ENCODE data around the gene XXYLT1. TPM values are rescaled to one million over a fixed set of nuclear protein-coding genes. Genes with fewer than 3 reads are reported as not detected.

The XXYLT1 gene
- total and polyA plus RNA-seq, 9 of the 15 experiments (the other 6 are each of a cell fraction or from before 2014, with no cell fraction given) = 1.9 to 18.9 (median 15.0) TPM

- TF ChIP-seq ZNF318 (IDR thresholded peaks at IDR 0.05; ENCODE audit: borderline replicate concordance in 1 of 2, low read depth in 1 of 2) (no peak), RBM34 (IDR thresholded peaks at IDR 0.05; ENCODE audit: borderline replicate concordance, insufficient read depth, low read length) (no peak), ZBED1 (IDR thresholded peaks at IDR 0.05) (no peak), ZFP36 (IDR thresholded peaks at IDR 0.05; ENCODE audit: low read depth, low read length, partially characterized antibody) (no peak), ZNF146 (CRISPR knock-in tag; IDR thresholded peaks at IDR 0.05; ENCODE audit: unreplicated experiment) (no peak), YBX1 (IDR thresholded peaks at IDR 0.05) (no peak), ZBTB7A (IDR thresholded peaks at IDR 0.05; ENCODE audit: borderline replicate concordance, control insufficient read depth, low read depth, low read length) (no peak), ZNF12 (CRISPR knock-in tag; IDR thresholded peaks at IDR 0.05) (no peak), GTF3C2 (IDR thresholded peaks at IDR 0.05; ENCODE audit: borderline replicate concordance, extremely low read depth, insufficient read length) (no peak), GATA2 (CRISPR knock-in tag; IDR thresholded peaks at IDR 0.05) (no peak), RFX5 (IDR thresholded peaks at IDR 0.05; ENCODE audit: low read depth, low read length) (no peak), HDAC8 (tag; IDR thresholded peaks at IDR 0.05) (no peak)
Observed at GRCh38 chr3:195236801-195237570, 34.0 kb downstream of the XXYLT1 start (continued).

Data from K562 (cell line).